Activated CD8-positive, alpha-beta memory T cell treated with anti-CD3 and anti-CD28 coated beads for 36 hours (primary cell): ENCODE results near the gene FAM229B. TPM values are rescaled to one million over a fixed set of nuclear protein-coding genes. Genes with fewer than 3 reads are reported as not detected.
"Not testable (repeated sequence)": the region's sequence is repeated elsewhere in the genome, so short reads cannot be mapped to it uniquely, and the experiment has no call there.

Source experiments
- CTCF ChIA-PET: fragments of 350-600 bp; sonication (Branson Sonifier 250); formaldehyde crosslinking; loops from one replicate; lab custom pipeline; 2021; ENCODE audit warnings: antibody characterized with exemption; lab: Charles Lee
- POLR2A ChIA-PET: fragments of 350-600 bp; sonication (Branson Sonifier 250); formaldehyde crosslinking; loops from one replicate; lab custom pipeline; 2021; ENCODE audit warnings: antibody characterized with exemption; lab: Charles Lee
- total RNA-seq, 2 experiments: library from RNA; stranded (reverse); gene quantifications; one replicate each; pipeline ENCODE4 v1.2.3, GENCODE V29; 2021

Gene FAM229B
- 1 to 10 TPM; 7.6 to 7.7 TPM for total RNA-seq

GRCh38 chr6:112087136-112087911 lies at the start of gene FAM229B, which contains the start of gene TUBE1:
Gene FAM229B (plus strand): TSS chr6:112087591. CDS start chr6:112099284, 11,693 bp downstream.
Gene TUBE1 (minus strand): TSS chr6:112087482. CDS start chr6:112087434, 48 bp downstream.
- ChIA-PET POLR2A (interaction anchor here (0.5 to 1.8 kb wide), 4 partner anchors 76 to 850 kb away, joined by 3 to 10 read pairs (median 4); no protein-coding TSS in a partner anchor), CTCF (interaction anchor here (0.7 to 3.5 kb wide), 5 partner anchors 14 to 1822 kb away, joined by 3 to 25 read pairs (median 3); no protein-coding TSS in a partner anchor)

- ChIA-PET CTCF (no interaction called here), POLR2A (no interaction called here)
Measured at GRCh38 chr6:112037783-112038216, 49.6 kb upstream of the FAM229B start.

GRCh38 chr6:112038268-112038667 lies 49.1 kb upstream of the FAM229B start:
- ChIA-PET CTCF (no interaction called here), POLR2A (no interaction called here)

- ChIA-PET CTCF (interaction anchor here (0.7 to 0.8 kb wide), 2 partner anchors 10 to 329 kb away, joined by 3 read pairs; no protein-coding TSS in a partner anchor), POLR2A (no interaction called here)
Measured at GRCh38 chr6:112038756-112039430, 48.5 kb upstream of the FAM229B start.

GRCh38 chr6:112039431-112039770 lies 48.0 kb upstream of the FAM229B start:
- POLR2A ChIA-PET = no interaction called here
- CTCF ChIA-PET = interaction anchor here (0.8 kb wide), 1 partner anchor 10 kb away, joined by 3 read pairs; no protein-coding TSS in a partner anchor

- ChIA-PET POLR2A (interaction anchor here (1.3 kb wide), 1 partner anchor 24 kb away, joined by 3 read pairs; no protein-coding TSS in a partner anchor), CTCF (interaction anchor here (0.7 to 3.0 kb wide), 6 partner anchors 8 to 781 kb away, joined by 3 to 17 read pairs (median 4); a partner anchor contains a TSS)
Measured at GRCh38 chr6:112040956-112041355, 46.4 kb upstream of the FAM229B start.

- ChIA-PET CTCF (interaction anchor here (1.0 to 3.0 kb wide), 9 partner anchors 9 to 333 kb away, joined by 3 to 17 read pairs (median 5); no protein-coding TSS in a partner anchor), POLR2A (interaction anchor here (1.3 kb wide), 1 partner anchor 25 kb away, joined by 3 read pairs; no protein-coding TSS in a partner anchor)
Measured at GRCh38 chr6:112041535-112041934, 45.9 kb upstream of the FAM229B start.

- ChIA-PET CTCF (interaction anchor here (0.6 to 3.0 kb wide), 29 partner anchors 9 to 1961 kb away, joined by 3 to 17 read pairs (median 4); partner anchors contain the start of gene CCN6), POLR2A (interaction anchor here (0.6 to 1.1 kb wide), 9 partner anchors 15 to 326 kb away, joined by 3 to 8 read pairs (median 4); partner anchors contain the start of gene FYN)
Measured at GRCh38 chr6:112043032-112044007, 44.1 kb upstream of the FAM229B start.

GRCh38 chr6:112044196-112044595 lies 43.2 kb upstream of the FAM229B start:
- CTCF ChIA-PET = interaction anchor here (0.8 to 2.9 kb wide), 7 partner anchors 23 to 986 kb away, joined by 3 to 14 read pairs (median 4); no protein-coding TSS in a partner anchor

GRCh38 chr6:112044856-112045255 lies 42.5 kb upstream of the FAM229B start:
- ChIA-PET CTCF (interaction anchor here (0.8 to 1.5 kb wide), 5 partner anchors 119 to 986 kb away, joined by 3 to 4 read pairs (median 3); no protein-coding TSS in a partner anchor), POLR2A (no interaction called here)

More at GRCh38 chr6:112044196-112044595, 43.2 kb upstream of the FAM229B start:
- POLR2A ChIA-PET = no interaction called here

- CTCF ChIA-PET, POLR2A ChIA-PET: not testable (repeated sequence)
Measured at GRCh38 chr6:112047523-112047922, 39.9 kb upstream of the FAM229B start.

GRCh38 chr6:112049026-112049799 lies 38.2 kb upstream of the FAM229B start:
- ChIA-PET CTCF (interaction anchor here (1.7 kb wide), 1 partner anchor 114 kb away, joined by 5 read pairs; no protein-coding TSS in a partner anchor), POLR2A (no interaction called here)

- CTCF ChIA-PET = interaction anchor here (1.7 kb wide), 1 partner anchor 113 kb away, joined by 5 read pairs; no protein-coding TSS in a partner anchor
Measured at GRCh38 chr6:112049996-112050395, 37.4 kb upstream of the FAM229B start.

GRCh38 chr6:112050429-112050828 lies 37.0 kb upstream of the FAM229B start:
- POLR2A ChIA-PET = no interaction called here
- CTCF ChIA-PET = interaction anchor here (0.9 to 1.7 kb wide), 2 partner anchors 99 to 113 kb away, joined by 3 to 5 read pairs; no protein-coding TSS in a partner anchor

More at GRCh38 chr6:112049996-112050395, 37.4 kb upstream of the FAM229B start:
- POLR2A ChIA-PET = no interaction called here

- POLR2A ChIA-PET = not testable (repeated sequence)
- CTCF ChIA-PET = interaction anchor here (0.9 kb wide), 1 partner anchor 98 kb away, joined by 3 read pairs; no protein-coding TSS in a partner anchor
Measured at GRCh38 chr6:112051251-112051740, 36.1 kb upstream of the FAM229B start.

- CTCF ChIA-PET = interaction anchor here (1.6 kb wide), 1 partner anchor 11 kb away, joined by 8 read pairs; no protein-coding TSS in a partner anchor
Measured at GRCh38 chr6:112054001-112054400, 33.4 kb upstream of the FAM229B start, which contains the start of gene CCN6. Gene CCN6 (plus strand): TSS chr6:112054104. CDS start chr6:112054358, 254 bp downstream.

More at GRCh38 chr6:112054001-112054400, 33.4 kb upstream of the FAM229B start, which contains the start of gene CCN6:
- POLR2A ChIA-PET = no interaction called here
